Gastroesophageal sphincter (tissue), 3 donors: ENCODE results near the gene ADORA3.

Source experiments
- CTCF ChIP-seq, 4 experiments: fragments of 200-600 bp in 2 of 4; fragments of 450-650 bp in 2 of 4; sonication (generic) in 1 of 4; IDR thresholded peaks; one replicate each; pipeline ENCODE4 v1.5.1; 2017 to 2019; ENCODE audit warnings: antibody characterized with exemption in 4 of 4, mild to moderate bottlenecking in 2 of 4, moderate library complexity in 2 of 4
- POLR2AphosphoS5 ChIP-seq: sonication (generic); formaldehyde crosslinking; IDR thresholded peaks from one replicate; pipeline ENCODE4 v1.6.1; 2017; ENCODE audit warnings: antibody characterized with exemption

- no peak for TF ChIP-seq CTCF (IDR thresholded peaks at IDR 0.05)
- TF ChIP-seq POLR2AphosphoS5, result no peak
Measured at GRCh38 chr1:111505641-111506119, 2.2 kb upstream of the ADORA3 start.
